NCI-H2196 (cell line): ENCODE results near the gene MYPN.
A peak's percentile ranks its signal among the peaks of the same experiment; 100 is the strongest.
"Not testable (repeated sequence)": the region's sequence is repeated elsewhere in the genome, so short reads cannot be mapped to it uniquely, and the experiment has no call there.

Experiments used
- DNase-seq: peaks from one replicate; lab custom pipeline; 2025; ENCODE audit not compliant: unreplicated experiment; lab: John Stamatoyannopoulos, UW

Gene MYPN, protein sequence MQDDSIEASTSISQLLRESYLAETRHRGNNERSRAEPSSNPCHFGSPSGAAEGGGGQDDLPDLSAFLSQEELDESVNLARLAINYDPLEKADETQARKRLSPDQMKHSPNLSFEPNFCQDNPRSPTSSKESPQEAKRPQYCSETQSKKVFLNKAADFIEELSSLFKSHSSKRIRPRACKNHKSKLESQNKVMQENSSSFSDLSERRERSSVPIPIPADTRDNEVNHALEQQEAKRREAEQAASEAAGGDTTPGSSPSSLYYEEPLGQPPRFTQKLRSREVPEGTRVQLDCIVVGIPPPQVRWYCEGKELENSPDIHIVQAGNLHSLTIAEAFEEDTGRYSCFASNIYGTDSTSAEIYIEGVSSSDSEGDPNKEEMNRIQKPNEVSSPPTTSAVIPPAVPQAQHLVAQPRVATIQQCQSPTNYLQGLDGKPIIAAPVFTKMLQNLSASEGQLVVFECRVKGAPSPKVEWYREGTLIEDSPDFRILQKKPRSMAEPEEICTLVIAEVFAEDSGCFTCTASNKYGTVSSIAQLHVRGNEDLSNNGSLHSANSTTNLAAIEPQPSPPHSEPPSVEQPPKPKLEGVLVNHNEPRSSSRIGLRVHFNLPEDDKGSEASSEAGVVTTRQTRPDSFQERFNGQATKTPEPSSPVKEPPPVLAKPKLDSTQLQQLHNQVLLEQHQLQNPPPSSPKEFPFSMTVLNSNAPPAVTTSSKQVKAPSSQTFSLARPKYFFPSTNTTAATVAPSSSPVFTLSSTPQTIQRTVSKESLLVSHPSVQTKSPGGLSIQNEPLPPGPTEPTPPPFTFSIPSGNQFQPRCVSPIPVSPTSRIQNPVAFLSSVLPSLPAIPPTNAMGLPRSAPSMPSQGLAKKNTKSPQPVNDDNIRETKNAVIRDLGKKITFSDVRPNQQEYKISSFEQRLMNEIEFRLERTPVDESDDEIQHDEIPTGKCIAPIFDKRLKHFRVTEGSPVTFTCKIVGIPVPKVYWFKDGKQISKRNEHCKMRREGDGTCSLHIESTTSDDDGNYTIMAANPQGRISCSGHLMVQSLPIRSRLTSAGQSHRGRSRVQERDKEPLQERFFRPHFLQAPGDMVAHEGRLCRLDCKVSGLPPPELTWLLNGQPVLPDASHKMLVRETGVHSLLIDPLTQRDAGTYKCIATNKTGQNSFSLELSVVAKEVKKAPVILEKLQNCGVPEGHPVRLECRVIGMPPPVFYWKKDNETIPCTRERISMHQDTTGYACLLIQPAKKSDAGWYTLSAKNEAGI (N-terminal part only)

DNA sequence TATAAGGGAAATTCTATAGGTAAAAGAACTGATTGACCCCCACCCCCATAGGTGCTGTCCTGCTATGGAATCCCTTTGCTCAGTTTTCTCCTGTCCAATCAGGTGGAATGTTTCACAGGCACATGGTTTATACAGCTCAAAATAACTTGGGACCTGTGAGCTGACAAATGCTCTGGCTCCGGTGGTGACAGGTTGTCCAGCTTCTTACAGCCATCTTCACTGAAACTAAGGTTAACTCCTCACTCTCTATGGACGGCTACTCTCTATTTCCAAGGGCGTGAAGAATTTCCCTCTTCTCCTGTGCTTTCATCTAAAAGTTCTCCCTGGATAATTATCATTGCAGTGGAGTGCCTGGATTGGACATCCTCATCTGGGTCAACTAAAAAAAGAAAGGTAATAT, at the start of gene MYPN:
Gene MYPN, plus strand, starts transcription at position 158 of the 400 bp plus-strand sequence. CDS start 11,951 bp downstream, outside the sequence.
- no peak for DNase-seq

DNA sequence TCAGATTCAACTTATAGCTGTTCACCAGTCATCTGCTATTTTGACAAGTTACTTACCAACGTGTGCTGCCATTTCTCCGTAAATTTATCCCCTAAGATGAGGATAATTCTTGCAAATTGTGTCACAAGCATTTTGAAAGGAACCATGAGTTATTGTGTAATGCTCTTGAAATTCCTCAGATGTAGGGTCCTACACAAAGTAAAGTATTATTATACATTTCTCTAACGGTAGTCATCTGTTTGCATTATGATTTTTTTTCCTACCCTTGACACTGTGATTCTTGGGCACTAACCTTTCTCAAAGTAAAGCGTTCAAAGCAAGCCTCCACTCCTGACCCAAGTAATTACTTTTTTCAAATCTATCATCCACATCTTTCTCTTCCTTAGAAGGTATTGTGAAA, 42.3 kb upstream of the MYPN start:
- DNase-seq, result no peak

DNA sequence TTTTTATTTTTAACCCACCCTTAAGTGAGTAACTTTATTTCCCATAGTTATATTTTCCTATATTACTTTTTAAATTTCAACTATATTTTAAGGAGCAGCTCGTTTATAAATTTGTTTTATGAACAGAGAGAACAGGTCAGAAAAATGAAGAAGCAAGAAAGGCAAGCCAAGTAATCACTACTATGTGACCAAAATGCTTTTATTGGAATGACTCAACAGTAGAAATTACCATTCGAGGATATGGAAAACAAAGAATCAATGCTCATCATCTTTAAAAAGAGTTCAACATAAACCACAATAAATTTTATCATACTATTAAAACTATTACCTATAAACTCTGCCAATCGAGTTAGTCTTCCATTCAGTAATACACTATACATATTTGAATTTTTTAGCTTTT, 41.8 kb upstream of the MYPN start:
- DNase-seq, result no peak

DNA sequence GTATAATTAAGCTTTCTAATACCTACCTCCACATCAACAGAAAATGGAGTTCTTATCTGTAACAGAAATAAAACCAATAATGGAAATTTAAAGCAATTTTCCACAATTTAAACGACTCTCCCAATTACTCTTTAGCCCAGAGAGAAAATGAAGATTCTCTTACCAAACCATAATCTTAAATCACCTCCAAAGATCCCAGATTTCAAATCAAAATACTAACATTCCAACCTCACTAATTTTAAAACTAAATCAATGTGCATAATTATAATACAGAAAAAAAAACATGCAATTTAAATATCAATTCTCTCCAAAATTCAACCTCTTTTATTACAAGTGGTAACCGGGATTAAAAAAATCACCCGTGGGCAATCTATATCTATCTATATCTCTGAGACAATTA, 35.7 kb upstream of the MYPN start:
- no peak for DNase-seq

DNA sequence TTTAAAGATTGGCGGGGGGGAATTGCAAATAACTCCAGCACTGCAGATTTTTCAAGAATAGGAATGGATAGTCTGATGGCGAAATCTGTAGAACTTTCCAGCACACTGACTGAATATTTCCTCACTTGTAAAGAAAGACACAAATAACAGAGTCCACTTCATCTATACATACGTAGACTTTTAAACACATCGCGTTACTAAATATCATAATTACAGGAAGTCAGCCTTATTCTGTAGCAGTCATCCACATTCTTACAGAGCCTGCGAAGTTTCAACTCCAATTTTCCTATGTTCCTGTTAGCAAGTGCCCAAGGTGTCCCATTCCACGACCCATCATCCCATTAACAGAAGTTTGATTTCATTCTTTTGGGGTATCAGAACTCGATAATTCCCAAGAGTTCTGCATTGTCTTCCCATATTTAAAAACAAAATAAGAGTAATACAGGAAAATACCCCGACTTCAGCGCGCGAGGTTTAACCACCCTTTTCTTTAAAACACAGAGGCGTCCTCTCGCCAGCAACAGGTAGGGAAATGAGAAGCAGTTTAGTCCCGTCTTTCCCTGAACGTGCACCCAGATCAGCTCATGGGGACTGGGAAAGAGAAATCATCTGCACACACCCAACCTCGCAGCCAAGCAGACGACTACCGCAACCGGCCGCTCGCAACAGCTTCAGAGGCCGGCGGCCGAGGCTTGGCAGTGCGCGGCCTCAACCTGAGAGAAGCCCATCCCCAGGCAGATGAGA, 35.1 kb upstream of the MYPN start:
- DNase-seq, result no peak

DNA sequence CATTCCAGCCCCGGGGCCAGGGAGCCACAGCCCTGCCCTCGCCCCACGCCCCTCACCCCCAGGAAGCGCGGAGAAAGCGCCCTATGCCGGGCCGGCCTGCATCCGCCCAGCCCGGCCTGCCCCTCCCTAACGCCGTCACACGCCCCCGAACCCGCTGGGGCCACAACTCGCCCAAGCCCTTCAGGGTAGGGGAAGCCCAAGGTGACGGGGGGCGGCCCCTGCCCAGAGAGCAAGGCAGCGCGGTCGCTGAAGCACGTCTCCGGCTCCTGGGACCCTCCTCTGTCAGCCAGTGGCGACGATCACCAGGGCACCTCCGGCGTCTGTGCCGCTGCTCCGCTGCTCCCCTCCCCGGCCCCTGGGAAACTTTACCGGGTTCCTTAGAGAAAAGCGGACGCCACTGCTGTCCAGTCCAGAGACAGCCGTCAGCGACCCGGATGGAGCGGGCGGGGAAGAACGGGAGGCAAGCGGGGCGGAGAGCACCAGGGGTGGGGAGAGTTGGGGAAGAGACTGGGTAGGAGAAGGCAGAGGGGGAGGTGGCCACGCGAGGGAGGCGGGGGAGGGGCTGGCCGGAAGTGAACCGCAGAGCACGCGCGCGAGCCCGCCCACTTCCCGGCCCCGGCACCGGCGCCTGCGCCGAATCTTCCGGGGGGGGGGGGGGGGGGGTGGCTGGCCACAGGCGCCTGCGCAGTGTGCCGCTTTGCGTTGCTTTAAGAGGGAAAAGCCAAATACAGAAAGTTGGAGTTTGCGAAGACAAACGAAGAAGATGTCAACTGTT, 34.3 kb upstream of the MYPN start, which contains the start of gene HERC4:
Gene HERC4, minus strand, starts transcription at position 509 of the 775 bp plus-strand sequence. CDS start 2,175 bp downstream, outside the sequence.
- DNase-seq, result peak; percentile 73

DNA sequence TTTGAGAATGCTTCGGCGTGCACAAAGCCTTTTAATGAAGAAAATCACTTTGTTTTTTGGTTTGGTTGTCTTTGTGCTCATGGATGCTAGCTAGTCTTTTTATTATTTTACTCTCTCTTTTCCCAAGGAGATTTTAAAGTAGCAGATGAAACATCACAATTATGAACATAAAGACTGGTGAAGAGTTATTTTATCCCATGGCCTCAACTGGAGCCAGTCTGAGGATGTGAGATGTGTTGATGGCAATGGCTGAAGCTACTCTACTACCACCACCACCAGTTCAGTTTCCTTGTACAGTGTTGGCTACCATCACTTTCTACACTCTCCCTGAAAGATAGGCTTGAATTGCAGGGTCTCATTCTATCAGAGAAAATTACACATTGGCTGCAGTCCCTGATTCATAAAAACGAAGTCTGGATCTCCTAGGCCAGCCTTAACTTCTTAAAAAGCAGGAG, 33.7 kb upstream of the MYPN start:
- DNase-seq, result no peak

DNA sequence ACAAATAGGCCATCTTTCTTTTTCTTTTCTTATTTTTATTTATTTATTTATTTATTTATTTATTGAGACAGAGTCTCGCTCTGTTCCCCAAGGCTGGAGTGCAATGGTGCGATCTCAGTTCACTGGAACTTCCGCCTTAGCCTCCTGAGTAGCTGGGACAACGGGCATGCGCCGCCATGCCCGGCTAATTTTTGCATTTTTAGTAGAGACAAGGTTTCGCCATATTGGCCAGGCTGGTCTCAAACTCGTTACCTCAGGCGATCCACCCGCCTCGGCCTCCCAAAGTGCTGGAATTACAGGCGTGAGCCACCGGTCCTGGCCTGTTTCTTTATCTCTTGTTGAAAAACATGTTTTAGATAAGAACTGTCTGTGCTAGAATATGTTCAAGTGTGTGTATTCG, 33.2 kb upstream of the MYPN start:
- DNase-seq, result not testable (repeated sequence)

DNA sequence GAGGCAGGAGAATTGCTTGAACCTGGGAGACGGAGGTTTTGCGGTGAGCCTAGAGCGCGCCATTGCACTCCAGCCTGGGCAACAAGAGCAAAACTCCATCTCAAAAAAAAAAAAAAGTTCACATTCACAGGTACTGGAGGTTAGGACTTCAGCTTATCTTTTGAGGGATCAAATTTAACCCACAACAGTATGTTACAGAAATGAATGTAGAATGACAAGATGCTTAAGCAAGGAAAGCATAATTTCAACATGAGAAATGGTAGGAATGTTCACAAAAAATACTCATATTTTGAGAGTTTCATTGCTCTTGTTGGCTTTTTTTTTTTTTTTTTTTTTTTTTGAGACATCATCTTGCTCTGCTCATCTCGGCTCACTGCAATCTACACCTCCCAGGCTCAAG, 32.3 kb upstream of the MYPN start:
- DNase-seq, result no peak

DNA sequence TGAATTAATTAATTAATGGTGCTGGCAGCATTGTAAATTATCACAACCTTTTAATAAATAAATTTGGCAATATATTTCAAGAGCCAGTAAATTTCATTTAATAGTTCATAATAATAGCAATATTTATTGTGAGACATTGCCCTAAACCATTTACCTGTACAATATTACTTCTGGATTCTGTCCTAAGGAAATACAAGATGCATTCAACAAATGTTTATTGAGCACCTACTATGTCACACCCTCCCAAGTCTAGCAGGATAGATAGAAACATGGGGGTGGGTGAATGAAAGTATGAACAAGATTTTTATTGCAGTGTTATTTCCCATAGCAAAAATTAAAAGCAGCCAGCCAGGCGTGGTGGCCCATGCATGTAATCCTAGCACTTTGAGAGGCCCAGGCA, 29.9 kb upstream of the MYPN start:
- no peak for DNase-seq

DNA sequence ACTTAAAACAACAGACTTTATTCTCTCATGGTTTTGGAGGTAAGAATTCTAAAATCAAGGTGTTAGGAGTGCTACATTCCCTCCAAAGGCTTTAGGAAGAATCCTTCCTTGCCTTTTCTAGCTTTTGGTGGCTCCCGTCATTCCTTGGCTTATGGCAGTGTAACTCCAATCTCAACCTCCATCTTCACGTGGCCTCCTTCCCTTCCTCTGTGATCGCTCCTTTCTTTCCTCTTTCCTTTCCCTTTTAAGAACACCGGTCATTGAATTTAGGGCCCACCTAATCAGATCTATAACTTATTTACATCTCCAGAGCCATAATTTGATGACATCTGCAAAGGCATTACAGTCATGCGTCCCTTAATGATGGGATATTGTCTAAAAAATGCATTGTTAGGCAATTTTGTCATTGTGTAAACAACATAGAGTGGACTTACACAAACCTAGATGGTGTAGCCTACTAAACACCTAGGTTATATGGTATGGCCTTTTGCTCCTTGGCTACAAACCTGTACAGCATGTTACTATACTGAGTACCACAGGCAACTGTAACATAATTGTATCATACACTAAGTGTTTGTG, 28.3 kb upstream of the MYPN start:
- no peak for DNase-seq

DNA sequence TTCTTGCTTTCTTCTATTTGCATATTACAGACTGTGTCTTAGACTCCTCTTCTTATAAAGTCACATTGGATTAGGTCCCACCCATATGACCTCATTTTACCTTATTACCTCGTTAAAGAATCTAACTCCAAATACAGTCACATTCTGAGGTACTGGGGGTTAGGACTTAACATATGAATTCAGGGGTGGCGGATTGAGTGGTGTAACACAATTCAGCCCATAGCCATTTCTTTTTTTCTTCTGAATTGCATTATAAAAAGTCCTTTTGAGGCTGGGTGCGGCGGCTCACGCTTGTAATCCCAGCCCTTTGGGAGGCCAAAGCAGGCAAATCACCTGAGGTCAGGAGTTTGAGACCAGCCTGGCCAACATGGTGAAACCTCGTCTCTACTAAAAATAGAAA, 27.4 kb upstream of the MYPN start:
- no peak for DNase-seq

DNA sequence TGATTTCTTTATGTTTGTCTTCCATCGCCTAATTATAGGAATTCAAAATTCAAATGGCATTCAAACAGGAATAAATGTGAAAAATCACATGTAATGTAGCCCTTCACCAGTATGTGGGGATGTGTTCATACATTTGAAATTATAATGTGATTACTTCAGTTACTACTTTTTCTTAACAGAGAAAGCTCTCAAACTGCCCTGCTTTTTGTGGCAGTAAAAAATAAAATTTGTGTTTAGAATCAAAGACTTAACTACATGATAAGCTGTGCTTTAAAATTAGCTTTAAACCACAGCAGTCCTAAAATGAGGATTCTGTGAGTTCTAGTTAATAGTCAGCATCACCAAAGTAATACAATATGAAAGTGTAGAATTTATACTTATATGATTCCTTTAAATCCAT, 26.4 kb upstream of the MYPN start:
- DNase-seq, result no peak

DNA sequence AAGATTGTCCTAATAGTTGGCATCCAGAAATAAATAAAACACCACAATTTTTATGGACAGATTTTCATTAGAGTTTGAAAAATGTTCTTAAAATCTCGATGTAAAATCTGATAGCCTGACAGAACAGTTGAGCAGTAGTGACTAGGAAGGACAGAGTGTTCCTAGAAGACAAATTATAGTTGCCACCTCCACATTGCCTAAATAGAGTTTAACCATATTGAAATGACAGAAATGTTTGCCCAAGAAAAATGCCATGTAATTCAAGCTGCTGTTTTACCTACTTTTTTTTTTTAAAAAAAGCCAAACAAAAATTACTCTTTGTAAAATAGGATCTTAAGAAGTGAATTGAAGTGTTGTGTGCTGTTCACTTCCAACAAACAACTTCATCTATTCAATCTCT, 25.3 kb upstream of the MYPN start:
- no peak for DNase-seq

DNA sequence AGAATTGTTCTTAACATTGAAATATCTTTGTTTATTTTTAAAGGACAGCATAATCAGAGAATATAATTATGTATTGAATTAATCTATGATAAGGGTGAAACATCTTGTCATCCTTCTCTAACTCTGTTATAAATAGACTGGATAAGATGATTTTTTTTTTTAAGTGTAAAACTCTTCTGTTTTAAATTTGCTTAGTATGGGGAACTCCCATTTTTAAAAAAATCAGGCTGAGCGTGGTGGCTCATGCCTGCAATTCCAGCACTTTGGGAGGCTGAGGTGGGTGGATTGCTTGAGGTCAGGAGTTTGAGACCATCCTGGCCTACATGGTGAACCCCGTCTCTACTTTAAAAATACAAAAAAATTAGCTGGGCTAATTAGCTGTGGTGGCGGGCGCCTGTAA, 24.8 kb upstream of the MYPN start:
- no peak for DNase-seq

DNA sequence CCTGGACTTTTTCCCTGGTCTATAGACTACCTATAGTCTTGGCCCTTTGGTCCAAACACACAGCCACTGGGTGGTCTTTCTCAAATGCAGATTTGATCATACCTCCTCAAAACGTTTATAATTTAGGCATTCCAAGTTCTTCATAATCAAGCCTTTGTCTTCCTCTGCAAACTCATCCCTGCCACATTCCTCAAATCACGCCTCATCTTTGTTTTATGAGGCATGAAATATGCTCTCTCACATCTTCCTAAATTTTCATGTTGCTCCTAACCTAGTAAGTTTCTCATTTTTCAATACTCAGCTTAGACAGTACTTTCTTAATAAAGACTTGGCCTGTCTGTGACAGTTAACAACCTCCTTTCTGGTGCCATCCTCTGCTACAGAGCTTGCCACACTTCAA, 23.3 kb upstream of the MYPN start:
- DNase-seq, result no peak

DNA sequence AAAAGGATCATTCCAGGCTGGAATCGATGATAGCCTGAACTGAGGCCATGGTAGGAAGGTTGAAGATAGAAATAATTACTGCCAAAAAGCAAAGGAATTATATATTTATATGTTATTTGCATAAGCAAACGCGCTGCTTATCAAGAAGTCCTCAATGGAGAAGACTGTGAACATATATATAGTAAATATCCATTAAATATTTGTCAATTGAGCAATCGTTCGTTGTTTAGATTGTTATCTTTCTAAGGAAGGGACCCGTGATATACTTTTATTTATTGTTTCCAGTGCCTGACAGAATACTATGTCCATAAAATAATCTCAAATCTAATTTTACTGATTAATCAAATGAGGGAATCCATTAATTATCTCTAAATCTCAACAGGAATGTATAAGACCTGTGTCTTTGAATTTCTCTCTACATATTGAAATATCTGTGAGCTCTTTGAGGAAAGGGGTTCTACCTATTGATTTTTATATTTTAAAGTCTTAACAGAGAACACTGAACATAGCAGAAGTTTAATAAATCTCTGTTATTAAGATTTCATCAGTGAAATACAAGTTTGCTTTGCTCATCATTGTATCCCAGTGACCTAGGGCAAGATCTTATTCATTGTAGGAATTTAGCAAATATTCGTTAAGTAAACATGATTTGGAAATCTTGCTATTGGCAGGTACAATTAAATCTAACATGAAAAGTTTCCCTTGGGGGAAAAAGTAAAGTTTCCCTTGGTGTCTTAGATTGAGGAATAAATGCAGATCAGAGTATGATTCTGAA, 22.2 kb upstream of the MYPN start:
- DNase-seq, result no peak

DNA sequence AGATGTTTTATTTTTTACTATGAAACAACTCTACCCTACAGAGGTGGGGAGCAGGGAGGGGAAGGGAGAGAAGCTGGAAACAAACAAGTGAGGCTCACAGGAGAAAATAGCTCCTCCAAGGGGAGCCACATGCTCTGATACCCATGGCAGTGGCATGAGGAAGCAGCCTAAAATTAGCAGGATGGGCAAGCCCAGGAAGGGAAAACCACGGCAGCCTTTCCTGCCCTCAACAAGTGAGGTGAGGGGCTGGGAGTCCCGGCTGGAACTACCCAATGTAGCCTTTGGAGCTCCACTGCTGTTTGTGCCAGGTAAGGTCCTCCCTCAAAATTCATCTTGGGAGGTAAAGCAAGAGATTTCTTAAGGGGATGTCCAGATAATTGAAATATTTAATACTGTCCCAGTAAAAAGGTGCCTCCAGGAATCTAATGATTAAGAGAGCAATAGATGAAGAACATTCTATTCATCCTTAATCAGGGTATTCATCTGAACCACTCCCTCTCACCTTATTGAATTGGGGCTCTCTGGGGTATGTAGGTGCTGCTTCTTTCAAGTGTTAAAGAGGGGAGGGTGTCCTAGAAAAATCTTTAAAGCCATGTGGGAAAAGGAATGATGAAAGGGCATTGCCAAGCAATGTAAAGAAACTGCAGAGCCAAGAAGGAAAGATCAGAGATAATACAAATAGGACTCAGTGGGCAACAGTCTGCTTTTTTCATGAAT, 21.4 kb upstream of the MYPN start:
- DNase-seq, result no peak
